Tibial nerve (tissue), 4 donors: ENCODE results near the gene NTRK3. TPM values are rescaled to one million over a fixed set of nuclear protein-coding genes. Genes with fewer than 3 reads are reported as not detected.

Experiments
- DNase-seq, 2 donors: peaks; one replicate each; pipeline ENCODE4 v3.0.0-alpha.2; 2019; ENCODE audit warnings: low spot score in 2 of 2
- H3K27ac ChIP-seq, 4 donors: fragments of 200-600 bp; sonication (generic) in 3 of 4; one replicate each; pipeline ENCODE4 v1.5.1; 2017 to 2019; ENCODE audit warnings: mild to moderate bottlenecking in 1 of 4
- H3K27me3 ChIP-seq, 2 donors: fragments of 200-600 bp; sonication (generic) in 1 of 2; one replicate each; pipeline versions ENCODE4 v1.5.1 to v1.6.0; 2017 to 2019
- H3K36me3 ChIP-seq, 3 donors: fragments of 200-600 bp; sonication (generic); one replicate each; pipeline ENCODE4 v1.5.1; 2018 to 2019
- H3K4me1 ChIP-seq, 4 donors: fragments of 200-600 bp; sonication (generic) in 3 of 4; one replicate each; pipeline ENCODE4 v1.5.1; 2017 to 2019
- H3K4me3 ChIP-seq, 4 donors: fragments of 200-600 bp; sonication (generic) in 3 of 4; one replicate each; pipeline ENCODE4 v1.5.1; 2017 to 2019; ENCODE audit warnings: mild to moderate bottlenecking in 1 of 4, moderate library complexity in 1 of 4
- H3K9me3 ChIP-seq, 4 donors: fragments of 200-600 bp; sonication (generic) in 3 of 4; one replicate each; pipeline ENCODE4 v1.5.1; 2017 to 2019
- EP300 ChIP-seq, 2 donors: sonication (generic); formaldehyde crosslinking; IDR thresholded peaks; one replicate each; pipeline ENCODE4 v1.6.1; 2017; ENCODE audit warnings: antibody characterized with exemption in 2 of 2, mild to moderate bottlenecking in 1 of 2
- POLR2A ChIP-seq, 2 donors: fragments of 450-650 bp; IDR thresholded peaks; one replicate each; pipeline ENCODE4 v1.6.1; 2017; ENCODE audit warnings: antibody characterized with exemption in 2 of 2, mild to moderate bottlenecking in 2 of 2, moderate library complexity in 2 of 2
- WGBS, 2 donors: methylation state at CpG; one replicate each; pipeline ENCODE4 v1.1.5; 2018; 5-methylcytosine and 5-hydroxymethylcytosine counted together
- total RNA-seq, 4 donors: library from RNA; depleted of rRNA; stranded (reverse); fragments of >200 nt; gene quantifications; one replicate each; pipeline ENCODE4 v1.1.0, GENCODE V29; 2016
- TF ChIP-seq, protein P1 (sequence below), 5 experiments: fragments of 200-600 bp in 3 of 5; fragments of 450-650 bp in 2 of 5; sonication (generic) in 3 of 5; IDR thresholded peaks; one replicate each; pipeline ENCODE4 v1.5.1; 2016 to 2019; ENCODE audit warnings: antibody characterized with exemption in 5 of 5, mild to moderate bottlenecking in 3 of 5, moderate library complexity in 2 of 5

NTRK3 gene
- total RNA-seq, 4 donors from 2014 or later, result 53.4 to 85.9 (median 83.6) TPM

- TF ChIP-seq EP300 (IDR thresholded peaks at IDR 0.05) (no peak), POLR2A (IDR thresholded peaks at IDR 0.05) (no peak)
- TF ChIP-seq, protein P1, sequence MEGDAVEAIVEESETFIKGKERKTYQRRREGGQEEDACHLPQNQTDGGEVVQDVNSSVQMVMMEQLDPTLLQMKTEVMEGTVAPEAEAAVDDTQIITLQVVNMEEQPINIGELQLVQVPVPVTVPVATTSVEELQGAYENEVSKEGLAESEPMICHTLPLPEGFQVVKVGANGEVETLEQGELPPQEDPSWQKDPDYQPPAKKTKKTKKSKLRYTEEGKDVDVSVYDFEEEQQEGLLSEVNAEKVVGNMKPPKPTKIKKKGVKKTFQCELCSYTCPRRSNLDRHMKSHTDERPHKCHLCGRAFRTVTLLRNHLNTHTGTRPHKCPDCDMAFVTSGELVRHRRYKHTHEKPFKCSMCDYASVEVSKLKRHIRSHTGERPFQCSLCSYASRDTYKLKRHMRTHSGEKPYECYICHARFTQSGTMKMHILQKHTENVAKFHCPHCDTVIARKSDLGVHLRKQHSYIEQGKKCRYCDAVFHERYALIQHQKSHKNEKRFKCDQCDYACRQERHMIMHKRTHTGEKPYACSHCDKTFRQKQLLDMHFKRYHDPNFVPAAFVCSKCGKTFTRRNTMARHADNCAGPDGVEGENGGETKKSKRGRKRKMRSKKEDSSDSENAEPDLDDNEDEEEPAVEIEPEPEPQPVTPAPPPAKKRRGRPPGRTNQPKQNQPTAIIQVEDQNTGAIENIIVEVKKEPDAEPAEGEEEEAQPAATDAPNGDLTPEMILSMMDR (IDR thresholded peaks at IDR 0.05), result no peak
- H3K36me3 ChIP-seq, result no peaks in the 10 kb centered on the region
- DNase-seq, result no peak
- no peaks in the 10 kb centered on the region for H3K27me3 ChIP-seq
- WGBS, 2 donors, result 47 to 56% methylated on average over 7 to 8 of the region's 8 CpGs
- no peak overlapping the region for H3K4me3 ChIP-seq
- no peak overlapping the region for H3K27ac ChIP-seq
- no peaks in the 10 kb centered on the region for H3K4me1 ChIP-seq
- H3K9me3 ChIP-seq, result no peaks in the 10 kb centered on the region
These were observed 43.5 kb upstream of the NTRK3 start for GRCh38 chr15:88300089-88300488.

GRCh38 chr15:88299497-88299896 lies 43.0 kb upstream of the NTRK3 start:
- Histone ChIP-seq H3K27ac (no peak overlapping the region), H3K4me3 (no peak overlapping the region), H3K36me3 (no peaks in the 10 kb centered on the region), H3K27me3 (no peaks in the 10 kb centered on the region), H3K9me3 (no peaks in the 10 kb centered on the region), H3K4me1 (no peaks in the 10 kb centered on the region)
- 42 to 49% methylated on average over 4 of the region's 4 CpGs for WGBS, 2 donors
- TF ChIP-seq POLR2A (IDR thresholded peaks at IDR 0.05) (no peak), EP300 (IDR thresholded peaks at IDR 0.05) (no peak)
- TF ChIP-seq, protein P1 (IDR thresholded peaks at IDR 0.05), result no peak
- no peak for DNase-seq

DNA sequence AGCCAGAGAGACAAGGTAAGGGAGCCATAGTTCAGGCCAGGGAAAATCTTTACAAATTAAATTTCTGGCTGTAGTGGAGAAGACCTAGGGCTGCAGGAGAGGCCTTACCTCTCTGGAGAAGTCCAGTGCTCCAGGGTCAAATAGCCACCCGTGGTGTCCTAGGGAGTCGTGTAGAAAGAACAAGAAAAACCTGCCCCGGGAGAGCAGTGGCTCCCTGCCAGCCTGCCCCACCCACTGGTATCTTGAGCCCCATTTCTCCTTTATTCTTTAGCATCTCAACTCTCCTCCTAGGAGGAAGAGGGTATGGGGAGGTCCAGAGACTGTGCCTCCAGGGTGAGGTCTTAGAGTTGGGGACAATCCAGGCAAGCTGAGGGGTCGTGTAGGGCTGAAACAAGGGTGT lies 32.1 kb upstream of the NTRK3 start:
- Histone ChIP-seq H3K27me3 (peaks cover 0 to 32% of the 10 kb centered on the region in 2 donors), H3K4me1 (no peaks in the 10 kb centered on the region), H3K27ac (no peak overlapping the region), H3K4me3 (no peak overlapping the region), H3K36me3 (no peaks in the 10 kb centered on the region), H3K9me3 (no peaks in the 10 kb centered on the region)
- TF ChIP-seq POLR2A (IDR thresholded peaks at IDR 0.05) (no peak), EP300 (IDR thresholded peaks at IDR 0.05) (no peak)
- TF ChIP-seq, protein P1 (IDR thresholded peaks at IDR 0.05), result no peak
- WGBS, 2 donors, result 52 to 54% methylated on average over 4 of the region's 4 CpGs
- DNase-seq, result no peak

- no peak for DNase-seq
- H3K9me3 ChIP-seq, result no peaks in the 10 kb centered on the region
- TF ChIP-seq POLR2A (IDR thresholded peaks at IDR 0.05) (no peak), EP300 (IDR thresholded peaks at IDR 0.05) (no peak)
- TF ChIP-seq, protein P1 (IDR thresholded peaks at IDR 0.05), result no peak
- peaks cover 0 to 36% of the 10 kb centered on the region in 2 donors for H3K27me3 ChIP-seq
- H3K4me3 ChIP-seq, result no peak overlapping the region
- no peak overlapping the region for H3K27ac ChIP-seq
- H3K4me1 ChIP-seq, result no peaks in the 10 kb centered on the region
- H3K36me3 ChIP-seq, result no peaks in the 10 kb centered on the region
- WGBS, 2 donors, result 82 to 89% methylated on average over 10 of the region's 10 CpGs
These were observed 31.7 kb upstream of the NTRK3 start for GRCh38 chr15:88288206-88288605.

- Histone ChIP-seq H3K4me1 (no peaks in the 10 kb centered on the region), H3K4me3 (no peak overlapping the region), H3K9me3 (peaks cover 0 to 8% (median 0%) of the 10 kb centered on the region in 4 donors), H3K27ac (no peak overlapping the region), H3K27me3 (peaks cover 0 to 45% of the 10 kb centered on the region in 2 donors), H3K36me3 (no peaks in the 10 kb centered on the region)
- WGBS, 2 donors, result 9 to 15% methylated on average over 15 of the region's 15 CpGs
- DNase-seq, result no peak
- TF ChIP-seq POLR2A (IDR thresholded peaks at IDR 0.05), result no peak
- TF ChIP-seq, protein P1 (IDR thresholded peaks at IDR 0.05), result no peak
- no peak for TF ChIP-seq EP300 (IDR thresholded peaks at IDR 0.05)
These were observed 27.9 kb upstream of the NTRK3 start for GRCh38 chr15:88284318-88284998.
